Activated T-helper 1 cell treated with anti-CD3 and anti-CD28 coated beads, Interleukin-2, amount 50 U/mL, for 16 hours (primary cell): ENCODE results near the gene MICB.
"Not testable (repeated sequence)": the region's sequence is repeated elsewhere in the genome, so short reads cannot be mapped to it uniquely, and the experiment has no call there.

Source experiments
- DNase-seq, 2 donors: peaks; one replicate each; pipeline ENCODE4 v3.0.0-alpha.2; 2020; ENCODE audit warnings: low read depth in 1 of 2, low spot score in 1 of 2

MICB gene

DNA sequence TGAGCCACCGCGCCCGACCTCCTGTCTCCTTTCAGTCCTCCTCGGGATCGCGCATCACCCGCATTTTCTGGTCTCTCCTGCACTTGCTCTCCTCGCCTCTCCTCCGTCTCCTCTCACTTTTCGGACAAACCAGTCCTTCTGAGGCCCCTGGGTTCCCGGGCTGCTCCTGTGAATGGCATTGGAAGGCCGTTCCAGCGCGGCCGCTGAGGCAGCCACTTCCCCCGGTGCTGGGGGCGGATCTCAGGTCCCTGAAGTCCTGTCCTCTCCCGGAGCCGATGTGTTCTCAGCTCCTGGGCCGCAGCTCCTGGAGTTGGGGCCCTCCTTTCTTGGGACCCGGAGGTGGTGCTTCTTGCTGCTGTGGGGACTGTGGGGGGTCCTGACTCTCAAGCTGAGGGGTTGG is 803 bp downstream of the MICB start:
- DNase-seq: no peak

DNA sequence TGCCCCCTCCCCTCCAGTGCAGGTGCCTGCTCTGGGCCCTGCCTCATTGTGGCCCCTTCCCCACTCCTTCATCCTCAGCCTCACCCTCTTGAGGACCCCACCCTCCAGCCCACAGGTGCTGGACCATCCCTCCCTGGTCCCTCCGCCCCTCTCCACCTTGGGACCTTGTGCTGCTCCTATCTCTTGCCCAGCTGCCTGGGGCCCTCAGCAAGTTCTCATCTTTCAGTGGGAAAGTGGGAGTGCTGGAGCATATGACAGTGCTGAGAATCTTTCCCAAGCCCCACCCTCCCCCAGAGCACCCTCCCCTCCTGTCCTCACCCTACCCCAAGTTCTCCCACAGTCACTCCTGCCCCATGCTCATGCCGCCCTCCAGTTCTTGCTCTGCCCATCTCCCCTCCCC is 1.7 kb downstream of the MICB start:
- not testable (repeated sequence) for DNase-seq

DNA sequence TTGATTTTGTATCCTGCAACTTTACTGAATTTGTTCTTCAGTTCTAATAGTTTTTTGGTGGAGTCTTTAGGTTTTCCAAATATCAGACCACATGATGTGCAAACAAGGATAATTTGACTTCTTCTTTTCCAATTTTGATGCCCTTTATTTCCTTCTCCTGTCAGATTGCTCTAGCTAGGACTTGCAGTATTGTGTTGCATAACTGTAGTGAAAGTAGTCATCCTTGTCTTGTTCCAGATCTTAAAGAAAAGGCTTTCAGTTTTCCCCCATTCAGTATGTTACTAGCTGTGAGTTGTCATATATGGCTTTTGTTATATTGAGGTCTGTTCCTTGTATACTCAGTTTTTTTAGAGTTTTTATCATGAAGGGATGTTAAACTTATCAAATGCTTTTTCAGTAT is 4.6 kb downstream of the MICB start:
- DNase-seq: no peak

GRCh38 chr6:31509036-31509435 is 11.1 kb downstream of the MICB start:
- DNase-seq: not testable (repeated sequence)

DNA sequence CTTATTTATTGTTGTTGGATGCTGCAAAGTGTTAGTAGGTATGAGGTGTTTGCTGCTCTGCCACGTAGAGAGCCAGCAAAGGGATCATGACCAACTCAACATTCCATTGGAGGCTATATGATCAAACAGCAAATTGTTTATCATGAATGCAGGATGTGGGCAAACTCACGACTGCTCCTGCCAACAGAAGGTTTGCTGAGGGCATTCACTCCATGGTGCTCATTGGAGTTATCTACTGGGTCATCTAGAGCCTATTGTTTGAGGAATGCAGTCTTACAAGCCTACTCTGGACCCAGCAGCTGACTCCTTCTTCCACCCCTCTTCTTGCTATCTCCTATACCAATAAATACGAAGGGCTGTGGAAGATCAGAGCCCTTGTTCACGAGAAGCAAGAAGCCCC is 12.1 kb downstream of the MICB start:
- no peak for DNase-seq

GRCh38 chr6:31513456-31514165 is 15.7 kb downstream of the MICB start:
- no peak for DNase-seq

GRCh38 chr6:31521835-31522234 is 23.9 kb downstream of the MICB start:
- DNase-seq: no peak

DNA sequence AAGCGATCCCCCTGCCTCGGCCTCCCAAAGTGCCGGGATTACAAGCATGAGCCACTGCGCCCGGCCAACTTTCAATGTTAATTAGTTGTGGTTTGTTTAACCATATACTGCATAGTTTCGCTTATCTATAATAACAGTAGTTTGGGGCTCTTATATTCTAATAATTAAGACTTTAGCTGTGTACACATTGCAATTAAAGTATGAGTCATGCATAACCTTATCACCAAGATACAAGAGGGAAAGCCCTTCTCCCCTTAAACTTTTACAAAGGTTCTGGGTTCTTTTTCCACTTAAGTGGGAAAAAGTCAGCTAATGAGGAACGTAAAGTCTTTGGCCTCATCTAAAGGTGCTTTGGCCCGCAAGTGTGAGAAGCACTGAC is 27.6 kb downstream of the MICB start:
- DNase-seq: no peak

GRCh38 chr6:31525932-31526591 is 28.1 kb downstream of the MICB start:
- DNase-seq: no peak

GRCh38 chr6:31528307-31528777 is 30.4 kb downstream of the MICB start:
- no peak for DNase-seq

DNA sequence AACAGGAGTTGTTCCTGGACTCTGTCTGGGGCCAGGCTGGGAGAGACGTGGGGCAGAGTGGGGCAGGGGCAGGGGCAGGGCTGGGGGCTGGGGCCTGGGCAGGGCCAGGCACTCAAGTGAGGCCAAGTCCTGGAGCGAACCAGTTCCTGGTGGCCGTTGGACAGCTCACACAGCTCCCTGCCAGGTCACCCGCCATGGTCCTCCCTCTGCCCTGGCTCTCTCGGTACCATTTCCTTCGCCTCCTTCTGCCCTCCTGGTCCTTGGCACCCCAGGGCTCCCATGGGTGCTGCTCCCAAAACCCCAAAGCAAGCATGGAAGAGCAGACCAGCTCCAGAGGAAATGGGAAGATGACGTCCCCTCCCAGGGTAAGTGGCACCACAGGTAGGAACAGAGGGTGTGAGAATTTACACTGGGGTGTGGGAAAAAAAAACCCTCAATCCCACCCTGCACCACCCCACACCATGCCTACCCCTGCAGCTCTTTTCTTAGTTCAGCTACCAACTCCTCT is 30.9 kb downstream of the MICB start, which contains the start of gene MCCD1:
TSS of gene MCCD1 (plus strand) at position 142 of the 508 bp plus-strand sequence. CDS start at position 195, 53 bp downstream.
- DNase-seq: no peak

DNA sequence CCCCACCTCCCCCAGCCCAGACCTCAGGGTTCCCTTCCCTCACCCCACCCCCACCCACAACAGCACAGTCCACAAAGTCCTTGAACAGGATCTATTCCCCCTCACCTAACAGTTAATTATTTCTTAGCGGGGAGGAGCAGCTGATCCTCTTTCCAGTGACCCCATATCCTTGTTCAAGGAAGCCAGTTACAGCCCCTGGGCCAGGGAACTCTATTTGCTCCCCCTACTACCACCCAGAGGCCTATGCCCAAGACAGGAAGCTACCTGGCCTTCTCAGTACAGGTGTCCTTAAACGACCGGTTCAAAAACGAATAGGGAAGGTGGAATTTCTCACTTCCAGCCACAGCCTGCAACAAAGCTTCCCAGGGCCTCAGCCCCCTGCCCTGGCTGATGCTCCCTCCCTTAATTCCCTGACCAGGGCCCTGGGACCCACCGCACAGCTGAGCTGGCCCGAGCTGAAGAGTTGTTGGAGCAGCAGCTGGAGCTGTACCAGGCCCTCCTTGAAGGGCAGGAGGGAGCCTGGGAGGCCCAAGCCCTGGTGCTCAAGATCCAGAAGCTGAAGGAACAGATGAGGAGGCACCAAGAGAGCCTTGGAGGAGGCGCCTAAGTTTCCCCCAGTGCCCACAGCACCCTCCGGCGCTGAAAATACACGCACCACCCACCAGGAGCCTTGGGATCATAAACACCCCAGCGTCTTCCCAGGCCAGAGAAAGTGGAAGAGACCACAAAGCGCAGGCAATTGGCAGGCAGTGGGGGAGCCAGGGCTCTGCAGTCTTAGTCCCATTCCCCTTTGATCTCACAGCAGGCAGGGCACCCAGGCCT is 31.6 kb downstream of the MICB start:
- no peak for DNase-seq

DNA sequence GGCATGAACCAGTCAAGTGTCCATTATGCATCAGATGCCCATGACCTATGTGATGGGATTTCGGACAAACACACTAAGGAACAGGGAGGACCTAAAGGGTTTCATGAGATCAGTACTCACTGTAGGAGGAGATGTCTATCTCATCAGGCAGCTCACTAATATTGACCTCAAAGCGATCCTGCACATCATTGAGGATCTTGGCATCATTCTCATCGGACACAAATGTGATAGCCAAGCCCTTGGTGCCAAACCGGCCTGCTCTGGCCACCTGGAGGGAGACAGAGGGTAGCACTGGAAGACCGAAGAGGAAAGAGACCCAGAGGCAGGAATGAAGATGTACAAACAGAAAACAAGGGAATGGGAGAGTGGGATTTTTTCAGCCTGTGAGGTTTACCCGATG is 32.7 kb downstream of the MICB start:
- no peak for DNase-seq

DNA sequence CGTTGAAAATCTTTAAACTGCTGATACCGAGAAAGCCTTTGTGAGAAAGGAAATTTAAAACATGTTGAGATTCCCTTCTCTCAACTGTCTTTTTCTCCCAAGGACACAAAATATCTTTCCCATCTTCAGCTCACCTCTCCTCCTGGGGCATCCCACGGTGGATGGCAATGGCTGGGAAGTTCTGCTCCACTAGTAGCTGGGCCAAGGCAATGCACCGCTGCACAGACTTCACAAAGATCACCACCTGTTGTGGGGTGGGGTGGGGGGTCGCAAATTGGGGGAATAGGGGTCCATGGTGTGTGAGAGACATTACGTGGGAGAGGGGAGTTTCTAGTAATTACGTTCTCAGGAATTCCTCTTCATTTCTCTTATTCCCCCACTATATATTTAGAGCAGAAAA is 33.2 kb downstream of the MICB start:
- DNase-seq: no peak

DNA sequence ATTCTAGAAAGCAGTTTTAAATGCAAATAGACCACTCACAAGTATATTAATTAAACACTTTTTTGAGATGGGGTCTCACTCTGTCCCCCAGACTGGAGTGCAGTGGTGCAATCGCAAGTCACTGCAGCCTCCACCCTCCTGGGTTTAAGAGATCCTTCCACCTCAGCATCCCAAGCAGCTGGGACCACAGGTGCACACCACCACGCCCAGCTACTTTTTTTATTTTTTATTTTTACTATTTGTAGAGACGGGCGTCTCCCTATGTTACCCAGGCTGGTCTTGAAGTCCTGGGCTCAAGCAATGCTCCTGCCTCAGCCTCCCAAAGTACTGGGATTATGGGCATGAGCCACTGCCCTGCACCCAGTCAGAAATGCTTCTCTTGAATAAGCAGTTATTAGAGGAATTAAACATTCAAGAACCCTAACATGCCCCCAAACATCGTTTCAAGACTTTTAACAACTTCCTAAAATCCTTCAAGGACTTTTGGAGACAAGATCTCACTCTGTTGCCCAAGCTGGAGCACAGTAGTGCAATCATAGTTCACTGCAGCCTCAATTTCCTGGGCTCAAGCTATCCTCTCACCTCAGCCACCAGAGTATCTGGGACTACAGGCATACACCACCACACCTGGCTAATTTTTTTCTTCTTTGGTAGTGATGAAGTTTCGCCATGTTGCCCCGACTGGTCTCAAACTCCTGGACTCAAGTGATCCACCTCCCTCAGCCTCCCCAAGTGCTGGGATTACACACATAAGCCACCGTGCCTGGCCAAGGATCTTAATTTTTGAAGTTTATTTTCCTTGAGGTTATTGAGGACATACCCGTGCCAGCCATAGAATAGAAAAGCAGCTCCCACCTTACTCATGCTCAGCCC is 34.1 kb downstream of the MICB start:
- no peak for DNase-seq

DNA sequence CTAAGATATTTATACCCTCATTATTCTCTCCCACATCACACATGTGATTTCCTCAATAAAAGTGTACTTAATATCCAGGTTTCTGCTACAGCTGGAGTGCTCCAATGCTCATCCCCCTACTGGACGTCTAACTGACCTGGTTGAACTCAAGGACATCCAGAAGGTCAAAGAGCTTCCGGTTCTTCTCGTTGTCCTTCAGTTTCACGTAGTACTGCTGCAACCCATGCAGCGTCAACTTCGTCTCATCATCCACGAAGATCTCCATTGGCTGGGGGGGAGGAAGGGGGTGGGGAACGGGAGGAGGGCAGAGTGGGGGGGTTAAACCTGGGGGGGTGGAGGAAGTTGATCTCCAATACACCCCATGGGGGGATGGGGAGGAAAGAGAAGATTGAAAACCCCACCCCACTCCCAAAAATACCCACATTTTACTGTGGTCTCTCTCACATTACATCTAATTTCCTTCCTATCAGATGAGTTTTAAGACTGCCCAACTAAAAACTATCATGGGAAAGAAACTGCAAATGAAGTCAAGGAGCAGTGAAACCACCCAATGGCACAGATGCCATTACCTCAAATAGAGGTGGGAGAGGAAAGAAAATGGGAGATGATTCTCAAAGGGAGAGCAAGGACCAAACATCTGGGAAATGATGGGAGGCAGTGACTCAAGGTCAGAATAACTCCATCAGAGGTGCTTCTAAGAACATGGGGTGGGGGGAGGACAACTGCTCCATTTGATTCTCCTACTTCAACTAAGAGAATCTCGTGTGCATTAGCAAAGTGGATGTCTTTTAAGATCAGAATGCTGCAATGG is 34.9 kb downstream of the MICB start:
- DNase-seq: no peak

- no peak for DNase-seq
Measured at GRCh38 chr6:31533455-31533841, 35.5 kb downstream of the MICB start.

DNA sequence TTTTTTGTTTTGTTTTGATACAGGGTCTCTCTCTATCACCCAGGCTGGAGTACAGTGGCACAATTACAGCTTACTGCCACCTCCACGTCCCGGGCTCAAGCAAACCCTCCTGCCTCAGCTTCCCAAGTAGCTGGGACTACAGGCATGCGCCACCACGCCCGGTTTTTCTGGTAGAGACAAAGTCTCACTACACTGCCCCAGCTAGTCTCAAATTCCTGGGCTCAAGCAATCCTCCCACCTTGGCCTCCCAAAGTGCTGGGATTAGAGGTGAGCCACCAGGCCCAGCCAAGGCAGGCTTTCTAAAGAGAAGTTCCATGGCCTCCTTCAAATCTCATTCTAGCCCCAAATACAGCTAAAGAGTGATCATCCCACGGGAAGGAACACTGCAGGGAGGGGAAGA is 36.1 kb downstream of the MICB start:
- no peak for DNase-seq

- DNase-seq: no peak
Measured at GRCh38 chr6:31534521-31535040, 36.6 kb downstream of the MICB start.
